WTC11 (cell line): ENCODE results near the gene TNFRSF6B.
"Not testable (repeated sequence)": the region's sequence is repeated elsewhere in the genome, so short reads cannot be mapped to it uniquely, and the experiment has no call there.

Experiments
- CTCF ChIP-seq: fragments of 200-600 bp; IDR thresholded peaks from 2 replicates; pipeline ENCODE4 v1.8.0; 2022; ENCODE audit warnings: antibody characterized with exemption
- GABPB1 ChIP-seq: sonication (generic); formaldehyde crosslinking; IDR thresholded peaks from 2 replicates; pipeline ENCODE4 v1.8.1; 2023; ENCODE audit warnings: mild to moderate bottlenecking, missing genetic modification reagents
- PREB ChIP-seq: sonication (generic); formaldehyde crosslinking; IDR thresholded peaks from 2 replicates; pipeline ENCODE4 v1.8.1; 2022; ENCODE audit warnings: mild to moderate bottlenecking, missing genetic modification reagents, moderate library complexity, borderline replicate concordance
- SP1 ChIP-seq: sonication (generic); formaldehyde crosslinking; conservative IDR thresholded peaks from 2 replicates; pipeline ENCODE4 v1.8.1; 2022; ENCODE audit warnings: missing genetic modification reagents
- TEAD1 ChIP-seq: sonication (generic); formaldehyde crosslinking; IDR thresholded peaks from 2 replicates; pipeline ENCODE4 v1.8.0; 2022; ENCODE audit warnings: mild to moderate bottlenecking, missing genetic modification reagents
- ZNF121 ChIP-seq: sonication (generic); formaldehyde crosslinking; IDR thresholded peaks from 2 replicates; pipeline ENCODE4 v1.8.0; 2023; ENCODE audit warnings: missing genetic modification reagents
- ZNF263 ChIP-seq: sonication (generic); formaldehyde crosslinking; IDR thresholded peaks from 2 replicates; pipeline ENCODE4 v1.8.1; 2022; ENCODE audit warnings: low read depth, mild to moderate bottlenecking, moderate library complexity, missing genetic modification reagents
- ZNF281 ChIP-seq: sonication (generic); formaldehyde crosslinking; IDR thresholded peaks from 2 replicates; pipeline ENCODE4 v1.8.0; 2023; ENCODE audit warnings: mild to moderate bottlenecking, missing genetic modification reagents
- ZNF512 ChIP-seq: sonication (generic); formaldehyde crosslinking; IDR thresholded peaks from 2 replicates; pipeline ENCODE4 v1.8.1; 2022; ENCODE audit warnings: missing genetic modification reagents, borderline replicate concordance
- TF ChIP-seq, protein P1 (sequence below): sonication (generic); formaldehyde crosslinking; IDR thresholded peaks from 2 replicates; pipeline ENCODE4 v1.8.1; 2022; ENCODE audit warnings: low read depth, missing genetic modification reagents, borderline replicate concordance

DNA sequence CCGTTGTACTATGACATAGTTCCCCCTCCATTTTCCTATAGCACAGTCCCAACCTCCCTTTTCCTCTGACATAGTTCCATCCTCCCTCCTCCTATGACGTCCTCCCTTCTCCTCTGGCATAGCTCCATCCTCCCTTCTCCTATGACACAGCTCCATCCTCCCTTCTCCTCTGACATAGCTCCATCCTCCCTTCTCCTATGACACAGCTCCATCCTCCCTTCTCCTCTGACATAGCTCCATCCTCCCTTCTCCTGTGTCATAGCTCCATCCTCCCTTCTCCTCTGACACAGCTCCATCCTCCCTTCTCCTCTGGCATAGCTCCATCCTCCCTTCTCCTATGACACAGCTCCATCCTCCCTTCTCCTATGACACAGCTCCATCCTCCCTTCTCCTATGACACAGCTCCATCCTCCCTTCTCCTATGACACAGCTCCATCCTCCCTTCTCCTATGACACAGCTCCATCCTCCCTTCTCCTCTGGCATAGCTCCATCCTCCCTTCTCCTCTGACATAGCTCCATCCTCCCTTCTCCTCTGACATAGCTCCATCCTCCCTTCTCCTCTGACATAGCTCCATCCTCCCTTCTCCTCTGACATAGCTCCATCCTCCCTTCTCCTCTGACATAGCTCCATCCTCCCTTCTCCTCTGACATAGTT lies 26.6 kb downstream of the TNFRSF6B start:
- TF ChIP-seq ZNF281 (CRISPR knock-in tag); PREB (CRISPR knock-in tag); CTCF; SP1 (CRISPR knock-in tag); ZNF121 (CRISPR knock-in tag); GABPB1; TEAD1 (CRISPR knock-in tag); ZNF512 (CRISPR knock-in tag); ZNF263 (CRISPR knock-in tag): not testable (repeated sequence)
- TF ChIP-seq, protein P1, sequence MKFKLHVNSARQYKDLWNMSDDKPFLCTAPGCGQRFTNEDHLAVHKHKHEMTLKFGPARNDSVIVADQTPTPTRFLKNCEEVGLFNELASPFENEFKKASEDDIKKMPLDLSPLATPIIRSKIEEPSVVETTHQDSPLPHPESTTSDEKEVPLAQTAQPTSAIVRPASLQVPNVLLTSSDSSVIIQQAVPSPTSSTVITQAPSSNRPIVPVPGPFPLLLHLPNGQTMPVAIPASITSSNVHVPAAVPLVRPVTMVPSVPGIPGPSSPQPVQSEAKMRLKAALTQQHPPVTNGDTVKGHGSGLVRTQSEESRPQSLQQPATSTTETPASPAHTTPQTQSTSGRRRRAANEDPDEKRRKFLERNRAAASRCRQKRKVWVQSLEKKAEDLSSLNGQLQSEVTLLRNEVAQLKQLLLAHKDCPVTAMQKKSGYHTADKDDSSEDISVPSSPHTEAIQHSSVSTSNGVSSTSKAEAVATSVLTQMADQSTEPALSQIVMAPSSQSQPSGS (CRISPR knock-in tag), result not testable (repeated sequence)
